ENCODE results near the gene USP17L19.
"Not testable (repeated sequence)": the region's sequence is repeated elsewhere in the genome, so short reads cannot be mapped to it uniquely, and the experiment has no call there.

The USP17L19 gene

GRCh38 chr4:9253078-9253477, at the start of gene USP17L19:
Gene USP17L19 (plus strand): TSS chr4:9253378. CDS start chr4:9253378, 0 bp downstream.
- not testable (repeated sequence) for DNase-seq

GRCh38 chr4:9210357-9210756, 42.8 kb upstream of the USP17L19 start, which contains the start of gene USP17L10:
Gene USP17L10 (plus strand): TSS chr4:9210657. CDS start chr4:9210657, 0 bp downstream.
- not testable (repeated sequence) for DNase-seq

GRCh38 chr4:9214701-9215100, 38.5 kb upstream of the USP17L19 start:
- DNase-seq: not testable (repeated sequence)

- DNase-seq: not testable (repeated sequence)
These were observed 38.1 kb upstream of the USP17L19 start, which contains the start of gene USP17L11 for GRCh38 chr4:9215105-9215504. Gene USP17L11 (plus strand): TSS chr4:9215405. CDS start chr4:9215405, 0 bp downstream.

GRCh38 chr4:9219852-9220251, 33.3 kb upstream of the USP17L19 start, which contains the start of gene USP17L12:
Gene USP17L12 (plus strand): TSS chr4:9220152. CDS start chr4:9220152, 0 bp downstream.
- not testable (repeated sequence) for DNase-seq

GRCh38 chr4:9224596-9224995, 28.6 kb upstream of the USP17L19 start, which contains the start of gene USP17L13:
Gene USP17L13 (plus strand): TSS chr4:9224896. CDS start chr4:9224896, 0 bp downstream.
- DNase-seq: not testable (repeated sequence)

- not testable (repeated sequence) for DNase-seq
These were observed 22.9 kb upstream of the USP17L19 start for GRCh38 chr4:9230249-9230648.

GRCh38 chr4:9234085-9234484, 19.1 kb upstream of the USP17L19 start, which contains the start of gene USP17L15:
Gene USP17L15 (plus strand): TSS chr4:9234385. CDS start chr4:9234385, 0 bp downstream.
- DNase-seq: not testable (repeated sequence)

GRCh38 chr4:9238461-9238860, 14.7 kb upstream of the USP17L19 start:
- DNase-seq: not testable (repeated sequence)

GRCh38 chr4:9243579-9243978, 9.6 kb upstream of the USP17L19 start, which contains the start of gene USP17L17:
Gene USP17L17 (plus strand): TSS chr4:9243879. CDS start chr4:9243879, 0 bp downstream.
- not testable (repeated sequence) for DNase-seq

- not testable (repeated sequence) for DNase-seq
These were observed 5.1 kb upstream of the USP17L19 start, which contains the start of gene USP17L18 for GRCh38 chr4:9247953-9248680. Gene USP17L18 (plus strand): TSS chr4:9248630. CDS start chr4:9248630, 0 bp downstream.

- not testable (repeated sequence) for DNase-seq
These were observed 4.6 kb downstream of the USP17L19 start, which contains the start of gene USP17L20 for GRCh38 chr4:9257824-9258223. Gene USP17L20 (plus strand): TSS chr4:9258124. CDS start chr4:9258124, 0 bp downstream.

- DNase-seq: not testable (repeated sequence)
These were observed 9.4 kb downstream of the USP17L19 start, which contains the start of gene USP17L21 for GRCh38 chr4:9262572-9262971. Gene USP17L21 (plus strand): TSS chr4:9262872. CDS start chr4:9262872, 0 bp downstream.

GRCh38 chr4:9267319-9267718, 14.1 kb downstream of the USP17L19 start, which contains the start of gene USP17L22:
Gene USP17L22 (plus strand): TSS chr4:9267619. CDS start chr4:9267619, 0 bp downstream.
- not testable (repeated sequence) for DNase-seq

GRCh38 chr4:9271719-9272118, 18.5 kb downstream of the USP17L19 start:
- not testable (repeated sequence) for DNase-seq

Measured in NCI-H1105 (cell line).